Neural cell (in vitro differentiated cells): ENCODE results near the gene NRCAM.

Experiments used
- CTCF ChIP-seq: fragments of 450-650 bp; IDR thresholded peaks from 2 replicates; pipeline ENCODE4 v1.5.1; 2014; ENCODE audit warnings: antibody characterized with exemption, mild to moderate bottlenecking, moderate library complexity; ENCODE audit not compliant: poor library complexity, severe bottlenecking
- MXI1 ChIP-seq: fragments of 450-650 bp; conservative IDR thresholded peaks from 2 replicates; pipeline ENCODE4 v1.6.1; 2014; ENCODE audit warnings: antibody characterized with exemption, mild to moderate bottlenecking; ENCODE audit not compliant: poor library complexity, severe bottlenecking

DNA sequence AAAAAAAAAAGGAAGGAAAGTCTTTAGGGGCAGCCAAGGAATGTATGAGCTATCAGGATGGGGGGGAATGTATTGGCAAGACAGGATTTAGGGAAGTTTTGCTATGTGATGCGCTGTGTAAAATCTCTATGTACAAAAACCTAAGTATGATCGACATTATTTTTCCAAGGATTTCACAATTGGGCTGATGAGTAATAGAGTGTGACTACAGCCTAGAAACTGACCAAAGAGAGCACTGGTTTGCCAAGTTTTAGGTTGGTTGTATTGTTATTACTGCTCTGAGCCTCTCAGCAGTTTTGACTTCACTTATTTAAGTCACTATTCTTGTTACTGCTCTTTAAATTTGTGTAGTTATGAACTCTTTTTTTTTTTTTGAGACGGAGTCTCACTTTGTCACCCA, 107.3 kb downstream of the NRCAM start:
- no peak for TF ChIP-seq CTCF
- TF ChIP-seq MXI1, result no peak
